Neutrophil (primary cell): ENCODE results near the gene RXFP1.

Experiments used
- H3K27ac ChIP-seq: fragments of 200-600 bp; sonication (generic); 2 replicates; pipeline ENCODE4 v1.5.1; 2016; ENCODE audit warnings: mild to moderate bottlenecking, moderate library complexity
- H3K27me3 ChIP-seq: fragments of 200-600 bp; sonication (generic); 2 replicates; pipeline ENCODE4 v1.6.0; 2016; ENCODE audit warnings: mild to moderate bottlenecking
- H3K36me3 ChIP-seq: fragments of 200-600 bp; sonication (generic); 2 replicates; pipeline ENCODE4 v1.5.1; 2017
- H3K4me1 ChIP-seq, 2 experiments: fragments of 200-600 bp in 1 of 2; sonication (generic) in 1 of 2; 1 replicate in 1 of 2; 2 replicates in 1 of 2; pipeline versions ENCODE4 v1.5.1 to v1.6.1; 2013 to 2016; ENCODE audit warnings: low read depth in 1 of 2, low read length in 1 of 2, mild to moderate bottlenecking in 1 of 2, moderate library complexity in 1 of 2; ENCODE audit not compliant: control insufficient read depth in 1 of 2, insufficient read depth in 1 of 2
- H3K4me3 ChIP-seq, 2 experiments: fragments of 200-600 bp in 1 of 2; sonication (generic) in 1 of 2; 1 replicate in 1 of 2; 2 replicates in 1 of 2; pipeline ENCODE4 v1.5.1; 2013 to 2016; ENCODE audit warnings: low read depth in 1 of 2, low read length in 1 of 2, mild to moderate bottlenecking in 1 of 2, moderate library complexity in 1 of 2
- H3K9me3 ChIP-seq: fragments of 200-600 bp; sonication (generic); 2 replicates; pipeline ENCODE4 v1.5.1; 2016
- TF ChIP-seq, protein P1 (sequence below): fragments of 200-600 bp; sonication (generic); IDR thresholded peaks from 2 replicates; pipeline ENCODE4 v1.5.1; 2016; ENCODE audit warnings: antibody characterized with exemption

The RXFP1 gene

DNA sequence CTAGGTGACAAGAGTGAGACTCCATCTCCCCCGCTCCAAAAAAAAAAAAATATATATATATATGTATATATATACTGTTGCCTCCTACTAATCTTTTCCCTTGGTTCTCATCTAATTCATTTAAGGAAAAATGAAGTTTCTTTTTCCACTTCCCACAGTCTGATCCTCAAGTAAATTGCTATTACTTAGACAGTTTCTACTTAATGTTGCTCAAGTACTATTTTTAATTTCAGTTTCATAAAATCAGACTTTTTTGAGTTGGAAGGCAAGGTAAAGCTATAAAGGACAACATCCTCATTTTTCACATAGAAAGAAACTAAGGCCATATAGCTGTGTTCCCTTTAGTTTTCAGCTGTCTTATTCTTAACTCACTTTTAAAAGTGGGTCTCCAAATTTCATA lies 5.8 kb downstream of the RXFP1 start:
- Histone ChIP-seq H3K9me3 (no peaks in the 10 kb centered on the region), H3K27ac (no peak overlapping the region), H3K4me1 (no peaks in the 10 kb centered on the region), H3K4me3 (no peak overlapping the region), H3K36me3 (no peaks in the 10 kb centered on the region), H3K27me3 (no peaks in the 10 kb centered on the region)
- TF ChIP-seq, protein P1, sequence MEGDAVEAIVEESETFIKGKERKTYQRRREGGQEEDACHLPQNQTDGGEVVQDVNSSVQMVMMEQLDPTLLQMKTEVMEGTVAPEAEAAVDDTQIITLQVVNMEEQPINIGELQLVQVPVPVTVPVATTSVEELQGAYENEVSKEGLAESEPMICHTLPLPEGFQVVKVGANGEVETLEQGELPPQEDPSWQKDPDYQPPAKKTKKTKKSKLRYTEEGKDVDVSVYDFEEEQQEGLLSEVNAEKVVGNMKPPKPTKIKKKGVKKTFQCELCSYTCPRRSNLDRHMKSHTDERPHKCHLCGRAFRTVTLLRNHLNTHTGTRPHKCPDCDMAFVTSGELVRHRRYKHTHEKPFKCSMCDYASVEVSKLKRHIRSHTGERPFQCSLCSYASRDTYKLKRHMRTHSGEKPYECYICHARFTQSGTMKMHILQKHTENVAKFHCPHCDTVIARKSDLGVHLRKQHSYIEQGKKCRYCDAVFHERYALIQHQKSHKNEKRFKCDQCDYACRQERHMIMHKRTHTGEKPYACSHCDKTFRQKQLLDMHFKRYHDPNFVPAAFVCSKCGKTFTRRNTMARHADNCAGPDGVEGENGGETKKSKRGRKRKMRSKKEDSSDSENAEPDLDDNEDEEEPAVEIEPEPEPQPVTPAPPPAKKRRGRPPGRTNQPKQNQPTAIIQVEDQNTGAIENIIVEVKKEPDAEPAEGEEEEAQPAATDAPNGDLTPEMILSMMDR, result no peak

DNA sequence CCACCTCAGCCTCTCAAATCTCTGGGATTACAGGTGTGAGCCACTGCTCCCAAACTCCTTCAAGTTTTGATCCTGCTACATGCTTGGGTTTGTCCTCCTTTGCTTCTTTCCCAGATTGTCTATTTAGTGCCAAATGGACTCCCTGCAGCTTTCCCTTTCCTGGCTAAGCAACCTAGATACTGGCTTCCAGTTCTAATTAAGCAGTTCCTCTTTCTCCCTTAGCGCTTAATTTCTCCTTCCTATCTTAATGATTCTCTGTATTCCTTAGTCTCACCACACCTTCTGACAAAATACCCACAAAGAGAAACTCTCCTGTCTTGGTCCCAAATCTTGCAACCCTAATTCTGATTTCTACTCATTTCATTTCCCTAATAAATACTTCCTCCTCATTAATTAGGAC lies 7.8 kb downstream of the RXFP1 start:
- Histone ChIP-seq H3K9me3 (no peaks in the 10 kb centered on the region), H3K4me3 (no peak overlapping the region), H3K4me1 (no peaks in the 10 kb centered on the region), H3K27me3 (no peaks in the 10 kb centered on the region), H3K27ac (no peak overlapping the region), H3K36me3 (no peaks in the 10 kb centered on the region)
- TF ChIP-seq, protein P1, result no peak

DNA sequence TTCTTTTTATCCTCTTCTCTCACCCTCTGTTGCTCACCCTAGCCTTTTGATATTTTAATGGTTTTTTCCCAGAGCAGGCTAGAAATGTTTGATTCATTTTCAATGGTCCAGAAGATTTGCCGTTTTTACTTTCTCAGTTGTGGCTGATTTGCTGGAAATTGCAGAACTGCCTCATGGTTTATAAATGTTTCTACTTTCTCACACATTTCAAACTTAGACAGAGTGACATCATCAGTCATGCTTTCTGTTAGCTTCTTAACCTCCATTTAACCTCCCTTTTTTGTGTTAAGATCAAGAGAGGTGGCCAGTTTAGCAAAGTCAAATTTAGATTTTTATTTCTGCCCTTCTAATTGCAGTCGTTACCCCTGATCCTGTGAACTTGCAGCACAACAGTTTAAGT lies 8.7 kb downstream of the RXFP1 start:
- Histone ChIP-seq H3K27me3 (no peaks in the 10 kb centered on the region), H3K27ac (no peak overlapping the region), H3K36me3 (no peaks in the 10 kb centered on the region), H3K4me1 (no peaks in the 10 kb centered on the region), H3K4me3 (no peak overlapping the region), H3K9me3 (no peaks in the 10 kb centered on the region)
- TF ChIP-seq, protein P1, result no peak

DNA sequence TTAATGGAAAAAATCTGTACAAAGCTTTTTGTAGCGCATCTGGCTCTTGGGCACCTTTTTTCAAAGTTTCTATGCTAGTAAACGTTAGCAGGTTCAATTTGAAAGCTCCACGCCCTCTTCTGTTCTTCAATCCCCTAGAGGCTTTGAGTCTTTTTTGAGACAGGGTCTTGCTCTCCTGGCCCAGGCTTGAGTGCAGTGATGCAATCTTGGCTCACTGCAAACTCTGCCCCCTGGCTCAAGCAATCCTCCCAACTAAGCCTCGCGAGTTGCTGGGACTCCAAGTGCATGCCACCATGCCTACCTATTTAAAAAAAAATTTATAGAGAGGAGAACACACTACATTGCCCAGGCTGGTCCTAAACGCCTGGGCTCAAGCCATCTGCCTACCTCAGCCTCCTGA lies 9.2 kb downstream of the RXFP1 start:
- no peaks in the 10 kb centered on the region for H3K9me3 ChIP-seq
- H3K27ac ChIP-seq, result no peak overlapping the region
- H3K27me3 ChIP-seq, result no peaks in the 10 kb centered on the region
- no peak overlapping the region for H3K4me3 ChIP-seq
- no peaks in the 10 kb centered on the region for H3K36me3 ChIP-seq
- TF ChIP-seq, protein P1, result no peak
- no peaks in the 10 kb centered on the region for H3K4me1 ChIP-seq

DNA sequence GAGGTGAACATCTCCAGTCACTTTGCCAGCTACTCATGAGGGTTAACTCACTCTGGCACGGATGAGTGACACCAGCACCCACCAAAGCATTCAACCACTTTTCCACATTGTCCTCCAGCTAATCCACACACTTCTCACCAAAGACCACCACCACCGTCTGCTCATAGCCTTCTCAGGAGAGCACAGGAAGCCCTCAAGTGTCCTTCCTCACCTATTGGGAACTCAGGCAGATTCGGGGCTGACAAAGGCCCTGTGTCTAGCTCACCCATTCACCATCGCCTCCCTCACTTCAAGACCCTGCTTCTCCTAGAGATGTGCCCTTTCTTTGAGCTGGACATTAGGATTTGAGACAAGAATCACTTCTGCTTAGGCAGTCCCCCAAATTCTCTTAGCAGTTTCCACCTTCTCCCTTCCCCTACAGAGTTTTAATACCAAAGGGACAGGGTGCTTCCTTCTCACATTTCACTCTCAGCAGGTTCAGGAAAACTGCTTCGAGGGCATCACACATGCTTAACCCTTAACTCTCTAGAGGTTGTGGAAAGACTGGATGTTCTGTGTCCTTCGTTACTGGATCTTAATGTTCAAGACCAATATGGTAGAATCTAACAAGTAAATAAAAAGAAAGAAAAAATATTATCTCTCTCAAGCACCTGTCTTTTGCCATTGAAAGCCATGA lies 11.0 kb downstream of the RXFP1 start:
- Histone ChIP-seq H3K4me1 (no peaks in the 10 kb centered on the region), H3K36me3 (no peaks in the 10 kb centered on the region), H3K4me3 (no peak overlapping the region), H3K9me3 (no peaks in the 10 kb centered on the region), H3K27me3 (no peaks in the 10 kb centered on the region), H3K27ac (no peak overlapping the region)
- TF ChIP-seq, protein P1, result no peak
